GM18526 (cell line): ENCODE data around the gene SMIM22.
A peak's percentile ranks its signal among the peaks of the same experiment; 100 is the strongest.

ENCODE experiments used
- POLR2A ChIP-seq: IDR thresholded peaks from 3 replicates; pipeline ENCODE4 v1.6.1; 2011; ENCODE audit not compliant: insufficient read length; ENCODE audit errors: extremely low read depth

SMIM22 gene

DNA sequence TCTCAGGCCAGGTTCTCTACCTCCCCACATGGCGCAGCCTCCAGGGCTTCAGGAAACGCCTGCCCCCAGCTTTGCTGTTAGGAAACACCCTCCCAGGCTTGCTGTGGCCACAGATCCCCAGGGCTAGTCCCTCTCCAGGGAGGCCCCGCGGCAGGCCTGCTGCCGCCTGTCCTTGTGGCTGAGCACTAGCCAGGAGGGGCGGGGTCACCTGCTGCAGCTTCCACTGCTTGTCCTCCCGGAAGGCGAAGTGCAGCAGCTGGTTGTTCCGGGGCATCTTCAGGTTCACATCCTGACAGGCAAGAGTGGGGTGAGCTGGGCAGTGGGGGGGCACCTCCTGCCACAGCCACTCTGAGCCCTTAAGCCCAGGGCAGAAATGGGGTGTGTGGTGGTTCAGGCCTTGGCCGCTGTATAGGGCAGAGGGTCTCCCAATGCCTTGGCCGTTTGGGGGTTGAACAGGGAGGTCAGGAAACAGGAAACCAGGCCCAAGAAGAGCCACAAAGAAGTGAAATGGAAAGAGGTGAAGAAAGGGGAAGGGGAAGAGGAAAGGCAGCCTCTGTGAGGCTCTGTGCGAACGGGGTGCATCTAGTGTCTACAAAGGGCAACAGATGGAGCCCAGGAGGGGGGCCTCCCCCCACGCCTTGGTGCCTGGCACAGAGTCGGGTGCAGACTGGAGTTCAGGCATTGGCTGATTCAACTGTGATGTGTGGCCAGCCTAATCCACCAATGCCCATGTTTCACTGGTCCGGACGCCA lies 5.3 kb downstream of the SMIM22 start:
- peak; percentile 34 for TF ChIP-seq POLR2A

DNA sequence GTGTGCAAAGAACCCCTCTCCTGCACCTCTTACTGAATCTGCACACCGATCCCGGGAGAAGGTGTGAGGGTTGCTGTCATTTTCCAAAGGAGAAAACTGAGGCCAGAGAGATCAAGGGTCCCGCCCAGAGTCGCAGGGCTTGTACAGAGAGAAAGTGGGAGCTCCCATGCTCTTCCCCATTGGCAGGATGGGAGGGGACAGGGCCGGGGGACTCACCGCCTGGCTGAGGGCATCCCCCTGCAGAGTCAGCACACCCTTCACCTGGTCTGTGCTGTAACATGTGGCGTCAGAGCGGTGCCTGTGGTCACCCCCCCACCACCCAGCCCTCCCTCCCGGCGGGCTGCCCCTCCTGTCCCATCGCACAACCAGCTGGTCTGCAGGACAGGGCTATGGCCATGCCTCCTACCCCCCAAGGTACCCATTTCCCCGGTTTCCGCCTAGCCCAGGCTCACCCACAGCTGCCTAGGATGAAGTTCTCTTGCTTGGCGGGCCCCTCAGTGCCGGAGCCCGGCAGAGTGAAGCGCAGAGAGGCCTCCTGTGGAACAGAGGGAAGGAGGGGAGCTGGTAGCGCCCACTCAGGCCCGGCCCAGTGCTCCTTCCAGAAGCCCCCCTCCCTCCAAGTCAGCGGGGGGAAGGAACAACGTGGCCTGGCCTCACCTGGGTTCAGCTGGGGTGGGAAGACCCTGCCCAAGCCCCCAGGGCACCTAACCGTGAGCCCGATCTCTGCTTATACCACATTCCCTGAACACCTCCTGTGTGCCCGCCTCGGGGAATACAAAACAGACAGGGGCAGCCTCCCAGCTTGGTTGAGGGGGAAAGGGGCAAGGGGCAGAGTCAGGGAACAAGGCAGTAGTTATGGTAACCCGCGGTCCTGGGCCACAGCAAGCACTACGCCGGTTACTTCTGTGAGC lies 6.1 kb downstream of the SMIM22 start:
- no peak for TF ChIP-seq POLR2A

DNA sequence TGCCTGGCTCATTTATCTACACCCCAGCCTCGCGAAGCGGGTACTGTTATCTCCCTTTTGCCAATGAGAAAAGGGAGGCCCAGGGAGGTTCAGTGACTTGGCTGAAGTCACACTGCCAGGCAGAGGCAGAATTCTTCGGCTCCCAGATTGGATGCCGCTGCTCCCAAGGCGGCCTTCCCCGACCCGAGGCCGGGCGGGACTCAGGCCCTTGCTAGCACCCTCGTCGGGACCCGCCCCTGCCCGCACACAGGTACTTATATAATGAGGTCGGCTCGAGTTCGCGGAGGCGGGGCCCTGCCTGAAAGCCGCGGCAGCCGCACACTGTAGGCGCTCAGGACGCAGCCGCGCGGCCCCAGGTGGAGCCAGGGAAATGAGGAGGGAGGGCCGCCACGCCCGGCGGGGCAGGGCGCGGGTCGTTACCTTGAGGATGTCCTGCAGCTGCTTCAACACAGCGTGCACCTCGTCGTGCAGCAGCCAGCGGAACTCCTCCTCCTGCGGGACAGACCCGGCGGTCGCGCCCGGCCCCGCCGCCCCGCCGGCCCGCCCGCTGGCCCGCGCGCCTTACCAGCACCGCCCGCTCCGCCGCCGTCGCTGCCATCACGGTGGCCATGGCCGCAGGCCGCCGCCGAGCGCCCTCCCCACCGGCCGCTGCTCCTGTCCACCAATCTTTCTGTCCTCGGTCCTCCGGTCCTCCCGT lies 6.9 kb downstream of the SMIM22 start, which contains the start of gene ROGDI:
ROGDI (minus strand) TSS at position 672 of the 697 bp plus-strand sequence; CDS start at position 610, 62 bp downstream.
- TF ChIP-seq POLR2A: peak; percentile 46

DNA sequence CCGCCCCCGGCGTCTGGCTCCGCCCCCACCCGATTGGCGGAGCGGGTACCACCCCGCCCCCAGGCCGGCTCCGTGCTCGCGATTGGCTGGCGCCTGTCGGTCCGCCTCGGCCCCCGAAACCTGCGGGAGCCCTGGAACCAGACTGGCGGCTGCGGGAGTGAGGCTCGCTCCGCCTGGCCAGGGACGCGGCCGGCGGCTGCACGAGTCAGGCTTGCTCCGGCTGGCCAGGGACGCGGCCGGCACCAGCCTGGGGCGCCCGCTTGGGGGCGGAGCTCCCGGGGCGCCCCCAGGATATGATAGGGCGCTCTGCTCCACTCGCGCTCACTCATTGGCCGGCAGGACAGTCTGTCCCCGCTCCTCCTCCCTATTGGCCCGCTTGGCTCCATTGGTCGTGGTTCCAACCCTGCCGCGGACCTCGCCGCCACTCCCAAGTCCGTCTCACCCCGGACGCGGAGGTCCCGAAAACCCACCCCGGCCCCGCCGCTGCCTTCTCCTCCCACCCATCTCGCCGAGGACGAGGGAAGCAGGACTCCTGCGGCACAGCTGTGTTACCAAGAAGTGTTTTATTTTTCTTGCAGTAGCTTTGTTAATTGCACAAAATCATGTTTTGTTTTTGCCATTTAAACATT lies 7.6 kb downstream of the SMIM22 start:
- TF ChIP-seq POLR2A: no peak

DNA sequence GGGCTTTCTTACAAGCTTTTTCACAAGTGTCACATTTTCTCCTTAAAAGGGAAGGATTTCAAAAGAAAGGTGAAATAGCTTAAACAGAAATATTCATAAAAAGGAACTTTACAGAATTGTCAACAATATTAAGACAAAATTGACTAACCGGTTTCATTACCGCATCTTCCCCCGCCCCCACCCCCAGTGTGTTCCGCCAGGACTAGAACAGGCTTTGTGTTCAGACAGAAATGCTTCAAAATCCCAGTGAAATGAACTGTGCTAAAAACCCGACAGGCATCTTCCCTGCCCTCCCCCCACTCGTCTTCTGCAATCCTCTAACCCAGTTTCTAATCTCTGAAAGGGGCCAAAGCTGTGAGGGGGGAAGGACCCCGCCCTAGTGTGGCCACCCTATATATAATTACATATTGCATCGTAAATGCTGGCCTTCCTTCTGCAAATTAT lies 8.3 kb downstream of the SMIM22 start:
- no peak for TF ChIP-seq POLR2A

DNA sequence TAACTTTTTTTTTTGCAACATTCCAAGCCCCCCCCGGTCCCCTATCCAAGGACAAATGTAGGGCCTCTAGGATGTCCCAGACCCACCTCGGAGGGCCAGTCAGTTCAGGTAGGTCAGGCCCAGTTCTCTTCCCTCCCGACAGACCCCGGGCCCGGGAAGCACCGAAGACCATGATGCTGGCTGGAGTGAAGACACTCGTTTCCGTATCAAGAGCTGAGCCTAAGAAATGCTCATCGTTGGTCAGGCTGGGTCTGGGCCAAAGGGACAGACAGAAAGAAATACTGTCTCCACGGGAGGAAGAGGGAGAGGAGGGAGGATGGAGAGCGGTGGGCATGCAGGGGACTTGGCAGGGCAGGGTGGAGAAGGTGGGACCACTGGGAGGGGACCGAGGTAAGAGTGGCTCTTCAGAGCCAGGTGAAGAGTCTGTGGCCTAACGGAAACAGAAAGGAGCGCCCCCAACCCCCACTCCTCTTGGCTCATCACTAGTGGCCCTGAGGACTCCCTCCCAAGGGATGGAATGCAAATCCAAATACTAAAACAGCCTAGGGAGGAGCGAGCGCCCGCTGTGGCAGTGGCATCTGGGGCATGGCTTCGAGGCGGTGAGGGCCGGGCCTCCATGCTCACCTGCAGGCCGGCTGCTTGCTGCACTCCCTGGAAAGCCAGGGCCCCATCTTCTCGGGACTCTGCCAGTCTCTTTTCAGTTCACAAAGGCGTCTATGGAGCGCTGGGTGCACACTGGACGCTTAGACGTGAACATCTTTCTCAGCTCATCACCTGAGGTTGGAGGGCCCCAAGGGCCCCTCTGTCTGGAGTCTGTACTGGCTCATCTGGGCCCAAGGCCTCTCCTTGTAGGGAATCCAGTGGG lies 9.0 kb downstream of the SMIM22 start:
- no peak for TF ChIP-seq POLR2A

DNA sequence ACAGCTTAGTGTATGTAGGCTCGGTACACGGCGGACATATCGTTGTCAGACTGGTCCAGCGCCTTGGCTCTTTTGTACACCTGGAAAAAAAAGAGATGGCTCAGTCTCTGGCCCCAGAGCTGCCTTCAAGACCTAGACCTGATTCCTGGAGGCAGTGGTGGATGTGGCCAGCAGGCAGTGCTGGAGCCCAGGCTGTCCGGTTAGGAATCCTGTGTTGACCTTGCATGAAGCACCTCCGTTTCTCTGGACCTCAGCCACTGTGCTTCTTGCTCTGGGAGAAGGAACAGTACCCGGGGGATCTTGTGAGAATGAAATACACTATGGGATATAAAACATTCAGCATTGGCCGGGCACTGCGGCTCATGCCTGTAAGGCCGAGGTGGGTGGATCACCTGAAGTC lies 10.1 kb downstream of the SMIM22 start:
- no peak for TF ChIP-seq POLR2A

DNA sequence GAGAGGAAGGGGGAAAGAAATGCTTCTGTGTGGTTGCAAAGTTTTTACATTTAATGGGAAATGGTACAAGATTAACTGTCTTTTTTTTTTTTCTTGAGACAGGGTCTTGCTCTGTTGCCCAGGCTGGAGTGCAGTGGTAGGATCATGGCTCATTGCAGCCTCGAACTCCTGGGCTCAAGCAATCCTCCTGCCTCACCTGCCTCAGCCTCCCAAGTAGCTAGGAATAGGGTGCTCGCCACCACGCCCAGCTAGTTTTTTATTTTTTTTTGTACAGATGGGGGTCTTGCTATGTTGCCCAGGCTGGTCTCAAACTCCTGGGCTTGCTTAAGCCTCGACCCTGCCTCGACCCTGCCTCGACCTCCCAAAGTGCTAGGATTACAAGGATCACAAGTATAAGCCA lies 11.1 kb downstream of the SMIM22 start:
- no peak for TF ChIP-seq POLR2A

DNA sequence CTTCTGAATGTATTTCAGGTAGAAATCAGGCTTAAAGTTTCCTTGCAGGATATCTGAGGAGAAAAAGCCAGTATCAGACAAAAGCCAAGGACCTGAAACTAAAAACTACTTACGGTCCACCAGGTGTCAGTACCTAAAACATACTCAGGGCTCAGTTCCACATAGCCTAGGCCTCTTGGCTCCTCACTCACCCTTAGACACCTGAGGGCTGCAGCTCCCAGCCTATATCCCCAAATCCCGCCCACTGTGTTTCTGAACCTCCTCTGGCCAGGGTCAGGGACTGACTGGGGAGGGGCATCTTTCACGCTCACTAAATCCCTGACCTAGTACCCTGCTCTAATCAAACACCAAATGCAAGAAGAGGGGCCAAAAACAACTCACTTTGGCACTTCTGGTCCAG lies 16.1 kb downstream of the SMIM22 start:
- TF ChIP-seq POLR2A: no peak

DNA sequence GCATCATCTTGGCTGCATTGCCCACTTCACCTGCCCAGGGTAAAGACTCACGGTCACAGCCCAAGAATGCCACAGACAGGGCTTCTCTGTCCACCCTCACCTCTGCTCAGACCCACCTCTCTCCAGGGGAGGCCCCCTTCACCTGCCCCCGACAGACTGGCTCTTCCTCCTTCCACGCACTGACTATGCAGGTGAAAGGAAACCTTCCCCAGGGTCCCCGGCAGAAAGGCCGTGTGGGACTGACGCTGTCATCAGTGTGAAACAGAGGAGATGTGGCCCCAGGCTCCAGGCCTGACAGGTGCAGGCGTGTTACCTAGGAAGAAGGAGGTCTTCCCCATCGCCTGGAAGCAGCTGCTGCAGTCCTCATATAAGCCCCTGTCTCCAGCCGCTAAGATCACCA lies 16.6 kb downstream of the SMIM22 start:
- no peak for TF ChIP-seq POLR2A

DNA sequence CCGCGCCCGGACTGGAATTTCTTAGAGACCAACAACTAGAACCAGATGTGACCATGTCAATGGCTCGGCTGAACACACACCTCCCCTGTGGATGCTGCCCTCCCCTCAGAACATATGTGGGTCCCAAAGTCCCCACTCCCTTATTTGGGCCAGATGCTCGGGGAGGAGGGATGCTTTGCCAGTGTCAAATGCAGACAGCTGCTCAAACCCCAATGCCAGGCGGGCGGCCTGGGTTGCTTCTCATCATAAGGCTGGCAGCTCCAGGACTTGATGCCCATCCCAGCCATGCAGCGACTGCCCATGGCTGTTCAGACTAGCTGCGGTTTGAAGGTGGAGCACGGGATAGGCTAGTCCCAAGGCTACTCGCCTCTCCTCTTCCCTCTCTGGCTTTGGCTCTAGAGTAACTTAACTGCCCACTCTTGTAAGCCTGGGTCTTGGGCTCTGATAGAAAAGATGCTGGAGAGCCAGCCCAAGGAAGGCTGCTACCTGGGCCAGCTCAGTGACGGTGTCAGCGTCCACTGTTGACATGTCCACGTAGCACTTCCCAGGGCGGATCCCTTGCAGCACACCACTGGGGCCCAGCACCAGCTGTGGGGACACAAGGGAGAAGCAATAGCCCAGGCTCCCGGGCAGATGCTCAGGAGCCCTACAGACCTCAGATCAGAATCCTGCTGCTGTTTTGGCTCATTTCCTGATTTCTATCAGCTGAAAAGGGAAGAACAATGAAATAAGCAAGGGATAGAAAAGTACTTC lies 18.3 kb downstream of the SMIM22 start:
- TF ChIP-seq POLR2A: no peak

DNA sequence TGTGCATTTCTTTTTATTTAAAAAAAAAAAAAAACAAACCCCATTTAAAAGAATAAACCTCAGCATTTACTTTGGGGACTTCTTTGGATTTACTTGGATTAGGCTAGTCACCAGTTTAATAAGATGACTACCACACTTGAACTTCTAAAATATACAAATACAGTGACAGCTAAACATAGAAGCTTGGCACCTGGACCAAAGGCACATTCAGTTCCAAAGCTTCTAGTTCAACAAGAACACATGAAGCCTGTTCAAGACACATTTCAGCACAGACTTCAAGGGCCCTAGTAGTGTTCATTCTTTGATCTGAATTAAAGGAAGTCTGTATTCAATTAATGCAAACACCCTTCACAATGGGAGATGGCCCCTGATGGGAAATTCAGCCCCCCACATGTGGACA lies 18.9 kb downstream of the SMIM22 start:
- TF ChIP-seq POLR2A: no peak

DNA sequence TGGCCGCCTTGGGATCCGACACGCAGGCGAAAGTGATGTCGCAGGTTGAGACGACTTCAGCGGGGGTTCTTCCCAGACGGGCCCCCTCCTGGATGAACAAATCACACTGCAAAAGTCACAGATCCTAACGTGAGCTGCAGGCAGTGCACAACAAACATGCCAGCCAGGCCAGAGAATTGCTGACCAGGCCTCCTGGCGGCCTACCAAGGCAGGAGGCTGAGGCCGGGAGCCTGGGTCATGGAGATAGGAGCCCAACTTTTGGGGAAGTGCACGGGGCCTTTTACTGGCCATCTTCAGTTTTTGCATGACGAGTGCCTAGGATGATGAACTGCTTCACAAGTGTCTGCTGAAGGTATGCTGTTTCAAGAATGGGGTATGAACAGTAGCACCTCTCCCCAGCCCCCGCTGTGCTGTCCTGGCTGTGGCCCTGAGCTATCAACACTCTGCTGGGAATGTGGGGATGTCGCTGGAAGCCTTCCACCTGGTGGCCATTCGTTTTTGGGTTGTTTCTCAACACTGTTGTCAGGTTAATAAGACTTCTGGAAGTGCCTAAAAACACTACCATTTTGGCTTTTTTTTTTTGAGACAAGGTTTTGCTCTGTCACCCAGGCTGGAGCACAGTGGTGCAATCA lies 19.5 kb downstream of the SMIM22 start:
- no peak for TF ChIP-seq POLR2A
